ENCODE measurements around the gene NIPAL1.

The NIPAL1 gene

DNA sequence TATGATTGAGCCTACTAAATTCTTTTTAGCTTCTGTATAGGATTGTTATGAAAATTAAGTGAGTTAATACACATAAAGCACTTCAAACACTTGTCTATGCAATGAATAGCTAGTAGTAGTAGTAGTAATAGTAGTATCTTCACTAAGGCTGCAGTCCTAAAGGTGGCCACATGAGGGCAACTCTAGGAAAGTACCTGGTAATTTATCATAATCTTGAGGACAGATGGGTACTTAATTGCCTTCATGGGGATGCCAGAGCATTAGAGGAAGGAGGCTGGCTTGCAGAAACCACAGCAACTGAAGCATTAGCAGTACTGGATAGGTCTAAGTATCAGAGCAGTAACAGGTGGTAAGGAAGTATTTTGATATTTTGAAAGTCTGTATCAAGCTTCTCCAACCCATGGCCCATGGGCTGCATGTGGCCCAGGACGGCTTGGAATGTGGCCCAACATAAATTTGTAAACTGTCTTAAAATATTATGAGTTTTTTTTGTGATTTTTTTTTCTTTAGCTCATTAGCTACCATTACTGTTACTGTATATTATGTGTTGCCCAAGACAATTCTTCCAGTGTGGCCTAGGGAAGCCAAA lies 17.3 kb downstream of the NIPAL1 start:
- DNase-seq (ENCODE audit: extremely low read depth, insufficient read length): peak; percentile 55
- TF ChIP-seq, protein P1, sequence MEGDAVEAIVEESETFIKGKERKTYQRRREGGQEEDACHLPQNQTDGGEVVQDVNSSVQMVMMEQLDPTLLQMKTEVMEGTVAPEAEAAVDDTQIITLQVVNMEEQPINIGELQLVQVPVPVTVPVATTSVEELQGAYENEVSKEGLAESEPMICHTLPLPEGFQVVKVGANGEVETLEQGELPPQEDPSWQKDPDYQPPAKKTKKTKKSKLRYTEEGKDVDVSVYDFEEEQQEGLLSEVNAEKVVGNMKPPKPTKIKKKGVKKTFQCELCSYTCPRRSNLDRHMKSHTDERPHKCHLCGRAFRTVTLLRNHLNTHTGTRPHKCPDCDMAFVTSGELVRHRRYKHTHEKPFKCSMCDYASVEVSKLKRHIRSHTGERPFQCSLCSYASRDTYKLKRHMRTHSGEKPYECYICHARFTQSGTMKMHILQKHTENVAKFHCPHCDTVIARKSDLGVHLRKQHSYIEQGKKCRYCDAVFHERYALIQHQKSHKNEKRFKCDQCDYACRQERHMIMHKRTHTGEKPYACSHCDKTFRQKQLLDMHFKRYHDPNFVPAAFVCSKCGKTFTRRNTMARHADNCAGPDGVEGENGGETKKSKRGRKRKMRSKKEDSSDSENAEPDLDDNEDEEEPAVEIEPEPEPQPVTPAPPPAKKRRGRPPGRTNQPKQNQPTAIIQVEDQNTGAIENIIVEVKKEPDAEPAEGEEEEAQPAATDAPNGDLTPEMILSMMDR (IDR thresholded peaks at IDR 0.05; ENCODE audit: insufficient read depth, low read length, poor library complexity, severe bottlenecking): peak; percentile 63
- no peaks in the 10 kb centered on the region for H3K36me3 ChIP-seq (ENCODE audit: control insufficient read depth, insufficient read depth, low read length)
- H3K27me3 ChIP-seq (replicated peaks; ENCODE audit: control insufficient read depth, insufficient read depth, low read length): no peaks in the 10 kb centered on the region
- H3K4me3 ChIP-seq (replicated peaks; ENCODE audit: low read depth, low read length): no peak overlapping the region

DNA sequence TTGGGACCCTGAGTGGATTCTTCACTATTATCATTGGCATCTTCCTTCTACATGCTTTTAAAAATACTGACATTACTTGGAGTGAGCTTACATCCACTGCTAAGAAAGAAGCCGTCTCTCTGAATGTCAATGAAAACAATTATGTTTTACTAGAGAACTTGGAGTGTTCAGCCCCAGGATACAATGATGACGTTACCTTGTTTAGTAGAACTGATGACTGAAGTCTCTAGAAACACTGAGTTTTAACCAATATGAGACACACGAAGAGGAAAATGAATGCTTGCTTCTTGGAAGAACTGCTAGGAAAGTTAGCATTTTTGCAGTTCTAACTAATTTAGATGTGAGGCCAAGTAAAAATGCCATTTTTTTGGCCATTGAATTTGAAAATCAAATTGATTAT lies 19.4 kb downstream of the NIPAL1 start:
- no peaks in the 10 kb centered on the region for H3K36me3 ChIP-seq (ENCODE audit: control insufficient read depth, insufficient read depth, low read length)
- TF ChIP-seq, protein P1 (IDR thresholded peaks at IDR 0.05; ENCODE audit: insufficient read depth, low read length, poor library complexity, severe bottlenecking): no peak
- H3K27me3 ChIP-seq (replicated peaks; ENCODE audit: control insufficient read depth, insufficient read depth, low read length): no peaks in the 10 kb centered on the region
- no peak for DNase-seq (ENCODE audit: extremely low read depth, insufficient read length)
- H3K4me3 ChIP-seq (replicated peaks; ENCODE audit: low read depth, low read length): no peak overlapping the region

DNA sequence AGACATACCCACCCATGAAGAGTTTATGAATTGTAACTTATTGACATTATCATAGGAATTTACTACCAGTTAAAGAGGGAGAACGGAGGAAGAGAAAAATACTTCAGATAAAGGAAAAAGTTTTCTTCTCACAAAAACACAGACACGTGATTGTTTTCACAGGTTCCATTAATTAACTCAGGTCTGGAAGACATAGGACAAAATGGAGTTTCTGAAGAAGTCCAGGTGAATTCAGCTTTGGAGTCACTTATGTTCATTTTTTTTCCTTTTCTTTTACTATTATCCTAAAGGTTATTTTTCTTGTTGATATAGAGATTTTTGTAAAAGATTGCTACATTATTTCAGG lies 20.5 kb downstream of the NIPAL1 start:
- TF ChIP-seq, protein P1 (IDR thresholded peaks at IDR 0.05; ENCODE audit: insufficient read depth, low read length, poor library complexity, severe bottlenecking): no peak
- Histone ChIP-seq H3K36me3 (ENCODE audit: control insufficient read depth, insufficient read depth, low read length) (no peaks in the 10 kb centered on the region), H3K4me3 (replicated peaks; ENCODE audit: low read depth, low read length) (no peak overlapping the region), H3K27me3 (replicated peaks; ENCODE audit: control insufficient read depth, insufficient read depth, low read length) (no peaks in the 10 kb centered on the region)
- no peak for DNase-seq (ENCODE audit: extremely low read depth, insufficient read length)

DNA sequence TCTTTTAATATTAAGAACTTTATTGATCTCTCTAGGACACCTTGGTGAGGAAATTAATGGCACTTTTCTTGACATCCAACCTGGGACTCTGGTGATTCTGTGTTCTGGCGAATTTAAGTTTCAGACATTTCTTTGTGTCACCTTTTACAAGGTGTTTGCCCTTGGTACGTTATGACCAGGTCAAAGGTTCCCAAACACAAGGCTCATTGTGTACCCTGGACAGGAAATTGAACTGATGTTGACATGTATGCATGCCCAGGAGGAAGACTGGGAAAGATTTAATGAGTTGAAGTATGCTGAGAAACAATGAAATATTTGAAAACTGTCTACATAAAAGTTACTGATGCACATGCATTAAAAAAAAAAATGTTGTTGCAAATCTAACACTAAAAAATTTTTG lies 22.1 kb downstream of the NIPAL1 start:
- no peaks in the 10 kb centered on the region for H3K27me3 ChIP-seq (replicated peaks; ENCODE audit: control insufficient read depth, insufficient read depth, low read length)
- no peaks in the 10 kb centered on the region for H3K36me3 ChIP-seq (ENCODE audit: control insufficient read depth, insufficient read depth, low read length)
- DNase-seq (ENCODE audit: extremely low read depth, insufficient read length): no peak
- no peak overlapping the region for H3K4me3 ChIP-seq (replicated peaks; ENCODE audit: low read depth, low read length)
- TF ChIP-seq, protein P1 (IDR thresholded peaks at IDR 0.05; ENCODE audit: insufficient read depth, low read length, poor library complexity, severe bottlenecking): no peak

DNA sequence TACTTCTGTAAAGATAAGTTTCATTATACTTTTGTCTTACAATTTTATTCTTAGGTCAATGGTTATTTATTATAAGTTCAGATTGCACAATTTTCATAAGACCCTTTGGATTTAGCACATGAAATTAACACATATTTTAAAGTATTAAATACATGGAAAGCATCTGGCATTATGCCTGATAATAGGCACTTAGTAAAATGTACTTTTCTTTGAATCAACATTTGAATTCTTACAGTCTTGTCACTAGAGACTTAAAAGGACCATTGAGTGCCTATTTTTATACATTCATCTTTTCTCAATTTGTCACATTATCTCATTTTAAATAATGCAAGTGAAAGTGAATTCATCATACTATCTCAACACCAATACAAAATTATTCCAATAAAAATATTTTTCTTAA lies 23.0 kb downstream of the NIPAL1 start:
- no peaks in the 10 kb centered on the region for H3K36me3 ChIP-seq (ENCODE audit: control insufficient read depth, insufficient read depth, low read length)
- no peaks in the 10 kb centered on the region for H3K27me3 ChIP-seq (replicated peaks; ENCODE audit: control insufficient read depth, insufficient read depth, low read length)
- no peak for DNase-seq (ENCODE audit: extremely low read depth, insufficient read length)
- TF ChIP-seq, protein P1 (IDR thresholded peaks at IDR 0.05; ENCODE audit: insufficient read depth, low read length, poor library complexity, severe bottlenecking): no peak
- no peak overlapping the region for H3K4me3 ChIP-seq (replicated peaks; ENCODE audit: low read depth, low read length)

DNA sequence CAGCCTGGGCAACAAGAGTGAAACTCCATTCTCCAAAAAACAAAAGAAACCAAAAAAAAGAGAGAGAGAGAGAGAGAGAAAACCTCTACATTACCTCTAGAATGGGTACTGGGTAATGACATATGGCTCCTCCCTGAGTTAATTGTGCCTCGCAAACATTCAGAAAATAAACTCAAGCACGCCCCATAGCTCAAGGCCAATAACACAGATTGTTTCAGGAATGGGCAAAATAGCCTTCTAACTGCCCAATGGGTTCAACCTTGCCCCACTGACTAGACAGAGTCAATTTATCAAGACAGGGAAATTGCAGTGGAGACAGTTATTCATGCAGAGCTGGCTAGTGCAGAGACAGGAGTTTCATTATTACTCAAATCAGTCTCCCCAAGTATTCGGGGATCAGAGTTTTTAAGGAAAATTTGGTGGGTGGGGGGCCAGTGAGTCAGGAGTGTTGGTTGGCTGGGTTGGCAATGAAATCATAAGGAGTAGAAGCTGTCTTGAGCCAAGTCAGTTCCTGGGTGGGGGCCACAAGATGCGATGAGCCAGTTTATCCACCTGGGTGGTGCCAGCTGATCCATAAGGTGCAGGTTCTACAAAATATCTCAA lies 25.1 kb downstream of the NIPAL1 start:
- Histone ChIP-seq H3K4me3 (replicated peaks; ENCODE audit: low read depth, low read length) (no peak overlapping the region), H3K36me3 (ENCODE audit: control insufficient read depth, insufficient read depth, low read length) (no peaks in the 10 kb centered on the region), H3K27me3 (replicated peaks; ENCODE audit: control insufficient read depth, insufficient read depth, low read length) (no peaks in the 10 kb centered on the region)
- DNase-seq (ENCODE audit: extremely low read depth, insufficient read length): no peak
- TF ChIP-seq, protein P1 (IDR thresholded peaks at IDR 0.05; ENCODE audit: insufficient read depth, low read length, poor library complexity, severe bottlenecking): no peak

All from GM06990 (cell line).